Activated CD4-positive, alpha-beta T cell treated with anti-CD3 and anti-CD28 coated beads, Interleukin-2, amount 10 ng/mL, durations not matched to agents 7 days and 5 days (primary cell): ENCODE data around the gene RNF4. TPM values are rescaled to one million over a fixed set of nuclear protein-coding genes. Genes with fewer than 3 reads are reported as not detected.
A peak's percentile ranks its signal among the peaks of the same experiment; 100 is the strongest.
"Not testable (repeated sequence)": the region's sequence is repeated elsewhere in the genome, so short reads cannot be mapped to it uniquely, and the experiment has no call there.

ENCODE experiments used
- CTCF ChIA-PET: fragments of 350-600 bp; sonication (Branson Sonifier 250); formaldehyde crosslinking; loops from one replicate; lab custom pipeline; 2021; ENCODE audit warnings: antibody characterized with exemption; lab: Charles Lee
- POLR2A ChIA-PET: fragments of 350-600 bp; sonication (Branson Sonifier 250); formaldehyde crosslinking; loops from one replicate; lab custom pipeline; 2021; ENCODE audit warnings: antibody characterized with exemption; lab: Charles Lee
- DNase-seq: peaks from one replicate; pipeline ENCODE4 v3.0.0-alpha.2; 2020
- H3K27ac Mint-ChIP-seq: one replicate; pipeline ENCODE4 v1.8.0; 2021; ENCODE audit warnings: mild to moderate bottlenecking, moderate library complexity, mixed read lengths
- H3K27me3 Mint-ChIP-seq: one replicate; pipeline ENCODE4 v1.8.0; 2021; ENCODE audit warnings: mixed read lengths
- H3K36me3 Mint-ChIP-seq: one replicate; pipeline ENCODE4 v1.8.0; 2021; ENCODE audit warnings: low read depth, mixed read lengths
- H3K4me1 Mint-ChIP-seq: one replicate; pipeline ENCODE4 v1.8.0; 2021; ENCODE audit warnings: mixed read lengths
- H3K4me3 Mint-ChIP-seq: one replicate; pipeline ENCODE4 v1.8.0; 2021; ENCODE audit warnings: mild to moderate bottlenecking, moderate library complexity, mixed read lengths
- H3K9me3 Mint-ChIP-seq: one replicate; pipeline ENCODE4 v1.8.0; 2021; ENCODE audit warnings: mixed read lengths
- total RNA-seq, 2 experiments: library from RNA; stranded (reverse); gene quantifications; one replicate each; pipeline ENCODE4 v1.2.3, GENCODE V29; 2021

Gene RNF4
- total RNA-seq, 2 experiments from 2014 or later: 96.2 to 102 TPM

GRCh38 chr4:2536193-2537010 lies 67.5 kb downstream of the RNF4 start, which contains the start of gene FAM193A:
Gene FAM193A, plus strand, starts transcription at chr4:2536647. Its CDS starts 269 bp downstream, at chr4:2536916.
- H3K27ac Mint-ChIP-seq: peak within 1 kb of the TSS; percentile 92
- H3K36me3 Mint-ChIP-seq: peaks cover 8% of the 10 kb centered on the region
- CTCF ChIA-PET: interaction anchor here (1.3 kb wide), 1 partner anchor 12 kb away, joined by 6 read pairs; no protein-coding TSS in a partner anchor
- peak; percentile 99 for DNase-seq
- H3K4me3 Mint-ChIP-seq: peak within 1 kb of the TSS; percentile 90
- H3K4me1 Mint-ChIP-seq: peaks cover 24% of the 10 kb centered on the region
- POLR2A ChIA-PET: interaction anchor here (0.6 to 1.0 kb wide), 3 partner anchors 12 to 68 kb away, joined by 3 to 4 read pairs (median 4); partner anchors contain the start of gene RNF4
- H3K27me3 Mint-ChIP-seq: no peaks in the 10 kb centered on the region
- no peaks in the 10 kb centered on the region for H3K9me3 Mint-ChIP-seq

GRCh38 chr4:2537011-2537830 lies 68.3 kb downstream of the RNF4 start:
- no peaks in the 10 kb centered on the region for H3K9me3 Mint-ChIP-seq
- POLR2A ChIA-PET: interaction anchor here (0.9 kb wide), 1 partner anchor 52 kb away, joined by 4 read pairs; no protein-coding TSS in a partner anchor
- H3K4me1 Mint-ChIP-seq: peaks cover 24% of the 10 kb centered on the region
- no peaks in the 10 kb centered on the region for H3K27me3 Mint-ChIP-seq
- H3K27ac Mint-ChIP-seq: peak overlapping the region; percentile 92
- peaks cover 12% of the 10 kb centered on the region for H3K36me3 Mint-ChIP-seq
- H3K4me3 Mint-ChIP-seq: peak overlapping the region; percentile 90
- DNase-seq: peak; percentile 46
- CTCF ChIA-PET: interaction anchor here (1.3 kb wide), 1 partner anchor 11 kb away, joined by 6 read pairs; no protein-coding TSS in a partner anchor

GRCh38 chr4:2543580-2544191 lies 74.8 kb downstream of the RNF4 start:
- POLR2A ChIA-PET, H3K27me3 Mint-ChIP-seq, CTCF ChIA-PET, H3K27ac Mint-ChIP-seq, H3K4me3 Mint-ChIP-seq, H3K9me3 Mint-ChIP-seq, DNase-seq: not testable (repeated sequence)
- H3K36me3 Mint-ChIP-seq: peaks cover 18% of the 10 kb centered on the region
- peaks cover 18% of the 10 kb centered on the region for H3K4me1 Mint-ChIP-seq

GRCh38 chr4:2545321-2546013 lies 76.6 kb downstream of the RNF4 start:
- Mint-ChIP-seq H3K4me1 (peaks cover 10% of the 10 kb centered on the region), H3K27me3 (no peaks in the 10 kb centered on the region), H3K9me3 (peaks cover 2% of the 10 kb centered on the region), H3K4me3 (no peak overlapping the region), H3K36me3 (peaks cover 14% of the 10 kb centered on the region), H3K27ac (no peak overlapping the region)
- ChIA-PET CTCF (interaction anchor here (0.6 to 0.9 kb wide), 2 partner anchors 8 to 15 kb away, joined by 3 read pairs; no protein-coding TSS in a partner anchor), POLR2A (no interaction called here)
- no peak for DNase-seq

- DNase-seq: no peak
- ChIA-PET POLR2A (no interaction called here), CTCF (interaction anchor here (0.6 kb wide), 1 partner anchor 16 kb away, joined by 3 read pairs; no protein-coding TSS in a partner anchor)
- H3K27ac Mint-ChIP-seq: no peak overlapping the region
- peaks cover 14% of the 10 kb centered on the region for H3K36me3 Mint-ChIP-seq
- peaks cover 10% of the 10 kb centered on the region for H3K4me1 Mint-ChIP-seq
- H3K4me3 Mint-ChIP-seq: no peak overlapping the region
- H3K27me3 Mint-ChIP-seq: no peaks in the 10 kb centered on the region
- H3K9me3 Mint-ChIP-seq: peaks cover 2% of the 10 kb centered on the region
Observed at GRCh38 chr4:2546286-2546823, 77.4 kb downstream of the RNF4 start.

GRCh38 chr4:2546961-2547691 lies 78.2 kb downstream of the RNF4 start:
- DNase-seq, POLR2A ChIA-PET, H3K27ac Mint-ChIP-seq, CTCF ChIA-PET, H3K27me3 Mint-ChIP-seq, H3K4me3 Mint-ChIP-seq, H3K9me3 Mint-ChIP-seq: not testable (repeated sequence)
- H3K36me3 Mint-ChIP-seq: peaks cover 10% of the 10 kb centered on the region
- H3K4me1 Mint-ChIP-seq: peaks cover 12% of the 10 kb centered on the region

GRCh38 chr4:2551118-2551517 lies 82.2 kb downstream of the RNF4 start:
- H3K27ac Mint-ChIP-seq: peak overlapping the region; percentile 9
- H3K27me3 Mint-ChIP-seq: no peaks in the 10 kb centered on the region
- POLR2A ChIA-PET: no interaction called here
- no peak for DNase-seq
- CTCF ChIA-PET: interaction anchor here (0.7 kb wide), 1 partner anchor 8 kb away, joined by 5 read pairs; no protein-coding TSS in a partner anchor
- peaks cover 10% of the 10 kb centered on the region for H3K4me1 Mint-ChIP-seq
- no peaks in the 10 kb centered on the region for H3K9me3 Mint-ChIP-seq
- peaks cover 4% of the 10 kb centered on the region for H3K36me3 Mint-ChIP-seq
- no peak overlapping the region for H3K4me3 Mint-ChIP-seq

GRCh38 chr4:2552806-2553205 lies 83.9 kb downstream of the RNF4 start:
- Mint-ChIP-seq H3K4me1 (peaks cover 10% of the 10 kb centered on the region), H3K36me3 (no peaks in the 10 kb centered on the region), H3K27me3 (no peaks in the 10 kb centered on the region), H3K4me3 (no peak overlapping the region), H3K27ac (no peak overlapping the region), H3K9me3 (no peaks in the 10 kb centered on the region)
- DNase-seq: no peak
- ChIA-PET CTCF (interaction anchor here (0.6 to 1.0 kb wide), 2 partner anchors 144 to 492 kb away, joined by 3 to 4 read pairs; no protein-coding TSS in a partner anchor), POLR2A (no interaction called here)

- Mint-ChIP-seq H3K4me3 (no peak overlapping the region), H3K27ac (no peak overlapping the region), H3K9me3 (no peaks in the 10 kb centered on the region), H3K36me3 (peaks cover 7% of the 10 kb centered on the region), H3K4me1 (peaks cover 6% of the 10 kb centered on the region), H3K27me3 (no peaks in the 10 kb centered on the region)
- ChIA-PET CTCF (interaction anchor here (0.7 to 1.7 kb wide), 2 partner anchors 11 to 39 kb away, joined by 3 to 5 read pairs; no protein-coding TSS in a partner anchor), POLR2A (interaction anchor here (0.7 kb wide), 1 partner anchor 1545 kb away, joined by 4 read pairs; no protein-coding TSS in a partner anchor)
- DNase-seq: no peak
Observed at GRCh38 chr4:2558301-2558700, 89.4 kb downstream of the RNF4 start.

GRCh38 chr4:2560167-2560566 lies 91.3 kb downstream of the RNF4 start:
- no peak overlapping the region for H3K4me3 Mint-ChIP-seq
- H3K9me3 Mint-ChIP-seq: no peaks in the 10 kb centered on the region
- H3K36me3 Mint-ChIP-seq: peaks cover 17% of the 10 kb centered on the region
- CTCF ChIA-PET: no interaction called here
- H3K27ac Mint-ChIP-seq: no peak overlapping the region
- peaks cover 1% of the 10 kb centered on the region for H3K4me1 Mint-ChIP-seq
- DNase-seq: no peak
- H3K27me3 Mint-ChIP-seq: no peaks in the 10 kb centered on the region
- POLR2A ChIA-PET: no interaction called here
